GM12891 (cell line): Measurements from ENCODE around the gene PLK5.

ENCODE experiments used
- DNase-seq: peaks from one replicate; pipeline ENCODE4 v3.0.0; 2011; ENCODE audit warnings: low spot score; ENCODE audit not compliant: insufficient read length
- FAIRE-seq: peaks from 2 replicates; lab custom pipeline; 2011; peaks lifted over from hg19 to GRCh38; lab: Jason Lieb, UNC
- PAX5 ChIP-seq: IDR thresholded peaks from 2 replicates; pipeline ENCODE4 v1.6.1; 2011; ENCODE audit warnings: low read length, moderate library complexity, mild to moderate bottlenecking; ENCODE audit not compliant: insufficient read depth, severe bottlenecking
- POLR2A ChIP-seq: IDR thresholded peaks from 2 replicates; pipeline ENCODE4 v1.6.1; 2011; ENCODE audit warnings: low read depth, low read length, control low read depth
- POLR2AphosphoS5 ChIP-seq: IDR thresholded peaks from 2 replicates; pipeline ENCODE4 v1.6.1; 2011; ENCODE audit warnings: low read depth, low read length, control low read depth
- POU2F2 ChIP-seq: IDR thresholded peaks from 2 replicates; pipeline ENCODE4 v1.6.1; 2011; ENCODE audit warnings: low read depth, mild to moderate bottlenecking, control low read depth, low read length, moderate library complexity
- SPI1 ChIP-seq: IDR thresholded peaks from 2 replicates; pipeline ENCODE4 v1.6.1; 2011; ENCODE audit warnings: low read depth, low read length, control low read depth
- TAF1 ChIP-seq: IDR thresholded peaks from 2 replicates; pipeline ENCODE4 v1.6.1; 2011; ENCODE audit warnings: low read depth, low read length, control low read depth

PLK5 gene

DNA sequence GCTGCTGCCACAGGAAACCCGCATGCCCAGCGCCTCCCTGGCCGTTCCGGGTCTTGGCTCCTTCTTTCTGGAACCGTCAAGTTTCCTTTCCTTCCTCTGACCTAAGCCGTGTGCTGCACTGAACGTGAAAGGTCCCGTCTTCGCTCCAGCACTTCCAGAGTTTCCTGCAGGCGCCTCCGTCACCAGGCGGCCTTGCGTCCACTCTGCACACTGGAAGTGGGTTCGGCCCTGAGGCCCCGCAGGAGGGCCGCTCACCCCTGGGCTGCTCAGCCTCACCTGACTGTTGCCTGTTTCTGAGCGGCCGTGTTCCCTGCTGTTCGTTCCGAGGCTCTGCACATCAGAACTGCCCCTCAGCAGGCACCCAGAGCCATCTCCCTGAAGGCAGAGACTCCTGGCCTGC lies 56.5 kb downstream of the PLK5 start:
- FAIRE-seq (no peak), DNase-seq (no peak)
- TF ChIP-seq TAF1 (no peak), POLR2AphosphoS5 (no peak), SPI1 (no peak)

DNA sequence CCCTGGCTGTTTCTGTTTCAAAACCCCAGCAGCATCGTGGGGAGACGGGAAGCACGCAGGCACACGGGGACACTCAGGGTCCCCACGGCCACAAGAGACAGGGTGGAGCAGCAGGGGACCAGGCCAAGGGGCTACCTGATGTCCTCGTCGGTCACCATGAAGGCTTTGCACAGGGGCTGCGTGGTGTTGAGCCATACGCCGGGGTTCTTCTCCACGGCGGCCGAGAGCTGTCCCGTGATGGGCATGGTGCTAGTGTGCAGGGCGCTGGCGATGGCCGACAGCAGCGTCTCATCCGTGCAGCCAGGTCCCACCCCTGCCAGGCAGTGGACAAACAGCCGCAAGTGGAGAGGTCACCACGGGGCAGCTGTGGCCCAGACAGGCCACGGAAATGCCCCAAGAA lies 57.1 kb downstream of the PLK5 start:
- TF ChIP-seq POU2F2 (no peak), POLR2A (no peak), PAX5 (no peak), SPI1 (no peak), POLR2AphosphoS5 (no peak), TAF1 (no peak)
- DNase-seq (no peak), FAIRE-seq (no peak)

DNA sequence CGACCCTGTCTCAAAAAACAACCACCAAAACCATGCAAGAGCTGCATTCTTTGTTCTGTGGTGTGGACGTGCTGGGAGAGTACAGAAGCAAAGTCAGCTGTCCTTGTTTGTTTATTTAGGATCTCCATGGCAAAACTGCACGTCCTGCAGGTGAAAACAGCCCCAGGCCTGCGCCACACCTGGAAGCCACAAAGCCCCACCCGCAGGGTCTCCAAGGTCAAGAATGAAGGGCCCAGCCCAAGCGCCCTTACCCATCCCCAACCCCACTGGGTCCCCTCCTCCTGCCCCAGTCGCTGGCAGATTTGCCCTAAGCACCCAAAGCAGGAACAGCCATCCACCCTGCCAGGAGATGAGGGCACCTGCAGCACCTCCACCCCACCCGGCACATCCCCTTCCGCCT lies 58.3 kb downstream of the PLK5 start:
- TF ChIP-seq TAF1 (no peak), POLR2A (no peak), POLR2AphosphoS5 (no peak), POU2F2 (no peak), PAX5 (no peak), SPI1 (no peak)
- FAIRE-seq (no peak), DNase-seq (no peak)

DNA sequence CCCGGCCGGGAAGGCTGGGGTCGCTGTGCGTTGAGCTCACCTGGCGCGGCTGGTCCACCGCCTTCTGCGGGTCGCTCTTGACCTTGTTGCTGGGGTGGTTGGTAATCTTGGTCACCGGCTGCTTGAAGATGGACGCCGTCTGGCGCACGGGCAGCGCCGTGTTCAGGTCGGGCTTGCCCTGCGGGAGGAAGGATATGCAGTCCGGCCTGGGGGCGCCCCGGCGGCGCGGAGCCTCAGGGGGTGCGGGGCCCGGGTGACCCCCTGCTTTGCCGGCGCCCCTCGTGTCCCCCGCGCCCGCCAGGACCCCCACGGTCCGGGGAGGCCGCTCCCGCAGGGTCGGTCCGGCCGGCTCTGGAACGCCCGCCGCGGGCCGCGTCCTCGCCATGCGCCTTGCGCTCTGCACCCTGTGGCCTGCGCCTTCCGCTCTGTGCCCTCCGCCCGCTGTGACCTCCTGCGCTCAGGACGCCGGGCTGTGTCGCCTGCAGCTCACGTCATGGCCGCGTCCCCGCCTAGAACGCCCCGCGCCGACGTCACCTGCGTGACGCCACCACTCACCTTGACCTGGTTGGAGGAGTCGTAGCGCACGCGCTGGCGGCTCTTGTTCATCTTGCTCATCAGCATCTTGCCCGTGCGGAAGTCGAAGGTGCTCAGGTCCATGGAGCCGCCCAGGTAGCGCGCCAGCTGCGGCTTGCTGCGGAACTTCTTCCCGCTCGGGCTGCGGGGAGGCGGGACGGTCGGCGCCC lies 60.8 kb downstream of the PLK5 start:
- DNase-seq: no peak
- no peak for FAIRE-seq
- TF ChIP-seq POU2F2 (no peak), TAF1 (no peak), PAX5 (no peak), POLR2AphosphoS5 (no peak), SPI1 (no peak), POLR2A (no peak)

DNA sequence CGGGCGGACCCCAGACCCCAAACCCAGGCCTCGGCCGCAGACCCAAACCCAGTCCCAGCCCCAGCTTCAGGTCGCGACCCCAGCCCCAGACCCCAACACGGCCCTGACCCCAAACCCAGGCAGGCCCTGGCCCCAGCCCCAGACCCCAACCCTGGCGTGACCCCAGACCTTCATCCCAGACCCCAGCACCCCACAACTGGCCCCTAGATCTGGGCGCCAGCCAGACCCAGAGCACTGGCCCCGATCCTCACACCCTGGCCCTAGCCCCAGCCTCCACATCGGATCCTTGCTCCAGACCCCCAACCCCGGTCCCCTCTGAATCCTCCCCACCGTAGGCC lies 61.3 kb downstream of the PLK5 start:
- TF ChIP-seq SPI1 (no peak), POU2F2 (no peak), POLR2A (no peak), POLR2AphosphoS5 (no peak), TAF1 (no peak), PAX5 (no peak)
- DNase-seq (no peak), FAIRE-seq (no peak)
